Retina (tissue), 1 donor: Measurements from ENCODE around the gene CDK2AP2.
A peak's percentile ranks its signal among the peaks of the same experiment; 100 is the strongest.
"Not testable (repeated sequence)": the region's sequence is repeated elsewhere in the genome, so short reads cannot be mapped to it uniquely, and the experiment has no call there.

Source experiments
- DNase-seq: peaks from one replicate; pipeline ENCODE4 v3.0.0-alpha.2; 2016

CDK2AP2 gene

DNA sequence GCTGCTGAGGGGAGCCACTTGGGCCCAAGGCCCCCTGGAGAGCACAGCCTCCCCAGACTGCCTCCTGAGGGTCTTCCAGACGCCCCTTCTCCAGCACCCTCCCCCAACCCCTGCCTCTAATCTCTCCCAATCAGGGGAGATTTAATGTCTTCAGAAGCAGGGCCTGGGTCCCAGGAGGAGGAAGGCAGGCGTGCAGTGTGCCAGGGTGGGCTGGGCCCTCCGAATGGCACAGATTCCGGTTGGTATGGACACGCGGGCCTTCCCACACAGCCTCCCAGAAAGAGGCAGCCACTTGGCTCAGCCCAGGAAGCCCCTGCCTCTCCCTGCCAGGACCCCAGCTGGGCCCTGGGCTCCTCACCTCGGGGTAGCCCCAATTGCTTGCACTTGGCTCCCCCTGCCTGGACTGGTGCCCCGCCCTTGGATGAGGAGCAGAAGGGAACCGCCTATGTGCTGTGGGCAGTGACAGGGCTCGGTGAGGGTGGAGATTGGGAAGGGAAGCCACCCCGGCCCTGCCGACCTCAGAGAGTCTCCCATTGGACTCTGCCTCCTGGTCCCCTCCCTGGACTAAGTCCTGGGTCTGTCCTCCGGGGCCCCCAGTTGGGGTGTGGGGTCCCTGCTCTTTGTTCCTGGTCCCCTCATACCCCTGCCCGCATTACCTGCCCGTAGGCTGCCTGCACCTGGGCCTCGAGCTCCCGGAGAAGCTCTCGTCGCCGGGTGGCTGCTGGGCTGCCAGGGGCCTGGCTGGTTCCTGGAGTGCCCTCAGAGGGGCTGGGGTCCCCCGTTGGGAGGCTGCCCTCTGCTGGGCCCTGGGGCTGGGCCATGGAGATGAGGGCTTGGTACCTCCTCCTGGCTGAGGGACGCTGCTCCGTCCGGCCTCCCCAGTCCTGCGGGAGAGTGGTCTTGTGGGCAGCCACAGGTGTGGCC, 15.9 kb upstream of the CDK2AP2 start:
- DNase-seq = no peak

DNA sequence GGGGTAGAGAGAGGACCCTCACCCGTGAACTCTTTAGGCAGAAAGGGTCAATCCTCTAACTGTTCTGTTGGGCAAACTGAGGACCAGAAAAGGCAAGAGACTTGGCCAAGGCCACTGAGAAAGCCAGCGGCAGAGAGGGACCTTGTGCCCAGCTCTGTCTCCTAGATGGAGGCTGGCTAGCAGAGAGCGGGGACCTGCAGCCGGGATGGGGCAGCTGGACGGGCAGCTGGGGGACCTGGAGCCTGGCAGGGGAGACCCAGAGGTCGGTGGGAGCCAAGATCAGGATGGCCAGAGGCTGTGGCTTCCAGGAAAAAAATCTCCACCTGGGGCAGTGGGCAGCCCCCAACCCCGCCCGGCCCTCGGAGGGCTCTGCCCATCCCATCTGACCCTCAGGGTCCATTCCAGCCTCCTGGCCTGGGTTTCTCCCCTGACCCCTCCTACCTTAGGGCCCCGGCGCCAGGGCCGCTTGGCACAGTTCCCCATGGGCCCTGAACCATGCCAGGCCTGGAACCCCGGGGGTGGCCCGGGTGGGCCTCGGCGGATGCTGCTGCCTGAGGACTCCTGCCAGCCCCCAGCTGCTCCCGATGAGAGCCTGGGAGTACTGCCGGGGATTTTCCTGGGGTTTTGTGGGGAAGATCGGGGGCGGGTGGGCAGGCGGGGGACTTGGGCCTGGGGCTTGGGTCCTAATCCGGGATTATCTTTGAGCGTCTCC, 15.0 kb upstream of the CDK2AP2 start, which contains the start of gene CABP2:
Gene CABP2 (minus strand): TSS at position 603 of the 712 bp plus-strand sequence. CDS start 120 bp downstream, at position 483.
- no peak for DNase-seq

DNA sequence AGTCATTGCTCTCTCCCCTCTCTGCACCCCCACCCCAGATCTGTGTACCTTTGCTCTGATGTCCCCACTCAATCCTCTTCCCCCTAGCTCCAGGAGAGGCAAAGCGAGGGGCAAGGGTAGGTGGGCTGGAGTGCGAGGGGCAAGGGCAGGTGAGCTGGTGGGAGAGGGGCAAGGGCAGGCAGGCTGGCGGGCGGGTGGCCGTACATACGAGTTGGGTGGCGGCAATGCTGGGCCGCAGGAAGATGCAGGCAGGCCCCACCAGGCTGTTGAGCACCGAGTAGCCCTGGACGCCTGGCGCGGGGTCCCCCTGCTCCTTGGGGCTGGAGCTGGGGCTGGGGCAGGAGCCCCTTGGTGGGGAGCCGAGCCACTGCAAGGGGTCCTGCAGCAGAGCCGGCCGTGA, 14.4 kb upstream of the CDK2AP2 start:
- DNase-seq = no peak

DNA sequence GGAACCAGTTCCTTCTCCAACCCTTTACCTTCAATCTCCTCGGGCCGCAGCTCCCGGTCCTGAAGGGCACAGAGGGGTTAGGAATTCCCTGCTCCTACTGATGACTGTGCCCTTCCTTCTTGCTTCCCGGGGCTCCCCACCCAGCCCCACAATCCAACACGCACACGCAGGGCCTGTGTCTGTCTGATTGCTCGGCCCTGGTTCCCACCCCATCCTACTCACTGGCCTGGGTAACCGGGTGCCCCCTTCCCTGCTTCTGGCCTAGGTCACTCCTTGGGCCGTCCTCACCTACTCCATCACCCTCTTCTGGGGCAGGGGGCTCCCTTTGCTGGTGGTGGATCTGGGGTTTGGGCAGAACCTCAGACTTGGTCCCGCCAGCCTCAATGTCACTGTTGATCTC, 14.0 kb upstream of the CDK2AP2 start:
- no peak for DNase-seq

GRCh38 chr11:67520856-67521824, 13.2 kb upstream of the CDK2AP2 start:
- DNase-seq = no peak

DNA sequence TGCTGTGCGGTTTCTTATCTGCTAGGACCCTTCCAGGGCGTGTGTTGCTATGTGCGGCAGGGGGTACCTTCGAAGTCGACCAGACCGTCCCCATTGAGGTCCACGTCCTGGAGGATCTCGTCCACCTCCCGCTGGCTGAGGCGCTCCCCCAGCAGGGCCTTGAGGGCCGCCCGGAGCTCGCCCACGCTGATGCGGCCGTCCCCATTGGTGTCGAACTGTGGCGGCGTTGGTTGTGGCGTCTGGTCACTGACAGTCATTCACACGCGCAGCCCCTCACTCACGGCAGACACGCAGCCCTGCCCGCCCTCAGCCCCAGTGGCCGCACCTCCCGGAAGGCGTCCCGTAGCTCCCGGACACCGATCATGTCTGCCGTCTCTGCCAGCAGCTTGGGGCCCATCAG, 11.8 kb upstream of the CDK2AP2 start:
- DNase-seq = no peak

- no peak for DNase-seq
These were observed 10.0 kb upstream of the CDK2AP2 start for GRCh38 chr11:67517784-67518552.

DNA sequence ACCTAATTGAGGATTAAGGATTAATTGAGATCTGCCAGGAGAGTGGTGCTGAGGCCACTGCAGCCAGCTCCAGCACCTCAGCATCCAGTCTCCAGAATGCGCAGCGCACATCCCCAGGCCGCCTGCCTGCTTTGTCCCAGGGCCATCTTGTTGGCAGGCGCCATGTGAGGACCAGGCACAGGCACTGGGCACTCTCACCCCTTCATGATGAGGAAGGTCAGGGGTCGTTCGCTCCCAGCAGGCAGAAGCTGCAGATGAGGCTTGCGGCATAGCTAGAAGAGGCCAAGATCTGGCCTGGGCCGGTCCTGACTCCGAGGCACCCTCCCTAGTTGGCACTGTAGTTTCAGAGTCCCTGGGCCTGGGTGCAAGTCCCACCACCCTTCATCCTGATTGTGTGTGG, 8.8 kb upstream of the CDK2AP2 start:
- DNase-seq = no peak

GRCh38 chr11:67514116-67514515, 6.2 kb upstream of the CDK2AP2 start:
- no peak for DNase-seq

GRCh38 chr11:67511558-67511957, 3.6 kb upstream of the CDK2AP2 start:
- DNase-seq = not testable (repeated sequence)

- DNase-seq = no peak
These were observed 2.0 kb upstream of the CDK2AP2 start for GRCh38 chr11:67510023-67510345.

DNA sequence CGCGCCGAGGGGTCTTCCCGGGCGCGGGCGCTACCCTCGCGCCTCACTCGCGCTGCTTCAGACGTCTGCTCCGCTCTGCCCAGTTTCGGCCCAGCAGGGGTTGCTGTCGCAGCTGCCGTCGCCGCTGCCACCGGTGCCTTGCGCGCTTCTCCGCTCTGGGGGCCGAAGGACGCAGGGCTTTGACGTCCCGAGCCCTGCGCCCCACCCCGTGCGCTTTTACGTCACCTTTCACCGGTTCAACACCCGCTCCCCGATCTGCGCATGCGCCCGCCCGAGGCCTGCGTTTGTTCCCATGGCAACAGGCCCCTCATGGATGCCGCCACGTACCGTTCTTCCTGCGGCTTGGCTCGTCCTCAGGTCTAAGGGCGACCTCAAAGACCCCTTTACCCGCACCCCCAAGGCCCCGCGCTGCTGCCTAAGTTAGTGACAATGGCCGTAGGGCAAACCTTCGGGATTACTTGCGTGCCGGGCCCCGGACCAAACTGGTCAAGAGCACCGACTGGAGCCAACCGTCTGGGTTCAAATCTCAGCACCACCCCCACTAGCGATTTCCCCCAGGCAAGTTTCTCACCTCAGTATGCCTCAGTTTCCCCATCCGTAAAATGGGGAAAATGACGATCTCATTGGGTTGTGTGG, 642 bp upstream of the CDK2AP2 start:
- DNase-seq = peak; percentile 100

DNA sequence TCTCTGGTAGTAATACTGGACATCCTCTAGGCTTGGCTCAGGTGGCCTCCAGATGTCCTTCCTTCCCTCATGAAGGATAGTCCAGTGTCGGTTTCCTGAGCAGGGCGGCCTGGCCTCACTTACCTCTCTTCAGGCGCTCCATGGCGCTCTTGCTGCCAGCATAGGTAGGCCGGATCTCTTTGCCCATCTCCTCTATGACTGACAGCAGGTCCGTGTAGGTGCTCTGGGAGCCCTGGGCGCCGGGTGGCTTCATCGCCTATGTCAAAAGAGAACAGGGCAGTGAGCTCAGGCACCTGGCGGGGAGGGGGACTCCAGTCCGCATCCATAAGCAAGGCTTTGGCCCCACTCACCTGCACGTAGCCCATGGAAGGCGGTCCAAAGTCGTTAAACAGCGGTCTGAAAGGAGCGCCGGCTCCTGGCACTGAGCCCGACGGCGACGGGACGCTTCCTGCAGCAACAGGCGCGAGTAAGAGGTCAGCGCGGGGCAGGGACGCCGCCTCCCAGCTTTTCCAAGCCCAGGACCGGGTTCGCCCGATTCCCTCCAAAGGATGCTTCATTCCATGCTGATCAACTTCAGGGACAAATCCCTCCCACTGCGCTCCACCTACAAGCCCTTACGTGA, 609 bp downstream of the CDK2AP2 start:
- no peak for DNase-seq

DNA sequence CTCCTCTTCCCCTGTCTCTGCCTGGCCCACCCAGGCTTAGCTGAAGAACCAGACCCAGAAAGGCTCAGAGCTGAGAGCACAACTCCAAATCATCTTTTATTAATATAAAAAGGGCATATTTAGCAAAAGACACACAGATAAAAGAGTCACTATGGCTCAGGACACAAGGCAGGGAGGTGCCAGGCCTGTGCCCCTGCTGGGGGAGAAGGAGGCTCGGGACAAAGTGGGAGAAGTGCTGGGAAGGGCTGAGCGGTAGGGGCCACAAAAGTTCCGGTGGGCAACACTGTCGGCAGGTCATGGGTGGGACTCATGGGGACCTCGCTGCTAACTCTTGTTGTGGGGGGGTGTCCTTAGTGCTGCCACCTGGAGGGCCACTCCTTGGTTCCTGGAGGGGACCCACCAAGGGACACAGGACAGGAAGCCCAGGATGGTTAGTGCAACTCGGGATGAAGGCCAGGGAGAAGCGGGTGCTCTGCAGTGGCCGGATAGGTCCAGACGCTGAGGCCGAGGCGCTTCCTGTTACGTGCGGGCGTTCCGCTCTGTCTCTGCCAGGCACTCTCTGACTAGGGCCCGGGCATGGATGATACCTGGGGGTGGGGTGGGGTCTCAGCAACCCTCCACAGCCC, 1.4 kb downstream of the CDK2AP2 start:
- DNase-seq = no peak

DNA sequence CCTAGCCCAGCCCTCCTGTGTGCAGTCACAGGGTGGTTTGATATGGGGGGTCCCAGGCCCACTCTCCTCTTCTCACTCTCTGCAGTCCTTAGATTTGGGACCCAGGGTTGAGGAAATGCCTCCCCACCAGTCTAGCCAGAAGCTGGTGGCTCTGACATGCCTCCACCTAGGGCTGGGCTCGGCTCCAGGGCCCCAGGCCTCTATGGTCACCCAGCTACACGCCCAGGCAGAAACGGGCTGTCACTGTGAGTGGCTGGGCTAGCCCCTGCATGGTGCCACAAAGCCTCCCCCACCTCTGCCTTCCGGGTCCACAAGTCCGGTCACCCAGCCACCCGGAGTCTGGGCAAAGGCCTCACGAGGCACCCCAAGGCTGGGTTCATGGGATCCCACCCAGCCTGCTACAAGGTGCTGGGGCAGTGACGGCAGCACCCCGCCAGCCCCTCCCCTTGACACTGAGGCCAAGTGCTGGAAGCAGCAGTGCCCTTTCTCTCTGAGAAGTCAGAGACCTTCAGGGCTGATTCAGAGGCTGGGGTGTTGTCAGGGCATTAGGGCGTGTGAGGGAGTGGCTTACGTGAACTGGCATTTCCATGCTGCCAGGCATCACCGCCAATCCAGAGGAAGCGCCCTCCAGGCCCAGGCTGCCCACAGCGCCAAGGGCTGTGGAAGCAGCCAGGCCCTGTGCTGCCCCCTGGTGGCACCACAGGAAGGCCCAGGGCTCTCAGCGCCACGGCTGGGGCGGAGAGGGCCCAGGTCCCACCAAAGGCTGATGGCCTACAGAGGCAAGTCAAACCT, 2.2 kb downstream of the CDK2AP2 start:
- DNase-seq = peak; percentile 91

DNA sequence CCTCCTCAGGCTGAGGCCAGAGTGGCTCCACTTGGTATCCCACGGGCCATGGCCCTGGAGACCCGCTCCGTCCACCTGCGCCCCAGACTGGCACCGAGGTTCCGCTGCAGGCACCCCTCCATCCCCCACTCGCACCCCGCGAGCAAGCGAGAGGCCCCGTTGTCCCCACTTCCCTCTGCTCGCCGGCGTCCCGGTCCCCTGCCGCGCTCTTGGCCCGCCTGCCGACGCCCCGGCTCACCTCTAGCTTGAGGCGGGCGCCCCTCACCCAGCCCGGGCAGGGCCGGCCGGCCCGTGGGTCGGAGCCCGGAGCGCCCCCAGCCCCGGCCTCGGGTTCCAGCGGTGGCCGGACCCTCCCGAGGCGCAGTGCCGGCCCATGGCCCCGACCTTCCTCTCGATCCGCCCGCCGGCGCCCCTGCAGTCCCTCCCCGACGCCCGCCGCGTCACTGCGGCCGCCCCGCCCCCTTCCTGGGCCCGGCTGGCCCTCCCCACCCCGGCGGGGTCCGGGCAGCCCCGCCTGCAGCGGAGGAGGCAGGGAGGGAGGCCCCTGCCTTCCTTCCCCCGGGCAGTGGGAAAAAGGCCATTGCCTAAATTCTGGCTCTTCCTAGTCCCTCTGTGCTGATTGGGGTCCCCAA, 2.9 kb downstream of the CDK2AP2 start, which contains the start of gene PITPNM1:
Gene PITPNM1 (minus strand): TSS at position 414 of the 632 bp plus-strand sequence. CDS start 1,183 bp downstream, outside the sequence.
- DNase-seq = no peak

DNA sequence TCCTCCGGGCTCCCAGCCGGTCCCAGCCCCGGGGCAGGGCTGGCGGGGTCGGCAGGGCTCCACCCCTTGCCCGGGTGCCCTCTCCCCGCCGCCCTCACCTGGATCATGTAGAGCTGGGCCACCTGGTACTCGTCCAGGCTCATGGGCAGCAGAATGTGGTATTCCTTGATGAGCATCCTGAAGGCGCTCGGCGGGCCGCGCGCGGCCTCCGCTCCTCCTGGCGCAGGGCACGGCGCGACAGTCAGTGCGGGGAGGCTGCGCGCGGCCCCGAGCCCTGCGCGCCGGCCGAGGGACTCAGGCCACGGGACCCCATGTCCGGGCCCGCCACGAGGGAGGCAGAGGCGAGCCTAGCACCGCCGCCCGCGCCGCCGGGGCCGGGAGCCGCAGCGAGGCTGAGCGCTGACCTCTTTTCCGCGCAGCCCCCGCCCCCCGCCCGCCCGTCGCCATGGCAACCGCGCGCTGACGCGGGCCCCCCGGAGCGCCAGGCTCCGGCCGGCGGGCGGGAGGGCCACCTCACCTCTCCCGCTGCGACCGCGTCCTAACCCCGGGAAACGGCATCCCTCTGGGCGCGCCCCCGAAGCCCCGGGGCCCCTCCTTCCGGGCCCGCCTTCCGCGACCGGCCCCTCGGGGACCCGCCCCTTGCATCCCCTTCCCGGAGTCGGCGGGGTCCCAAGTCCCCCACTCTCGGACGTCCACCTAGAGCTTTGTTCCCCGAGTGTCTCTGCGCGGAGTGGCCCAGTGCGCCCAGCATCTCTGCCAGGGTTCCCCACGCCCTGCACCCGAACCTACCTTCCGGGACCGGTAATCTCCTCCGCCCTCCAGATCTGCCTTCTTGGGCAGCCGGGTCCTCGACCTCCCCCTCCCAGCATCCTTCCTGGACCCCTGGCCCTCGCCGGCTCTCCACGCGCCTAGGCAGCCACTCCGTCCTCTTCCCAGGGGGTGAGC, 3.7 kb downstream of the CDK2AP2 start:
- DNase-seq = peak; percentile 88
